ENCODE measurements around the gene GIPC3. TPM values are rescaled to one million over a fixed set of nuclear protein-coding genes. Genes with fewer than 3 reads are reported as not detected.

Gene GIPC3
- total RNA-seq, 2 experiments from 2014 or later: 0.26 to 0.31 TPM

DNA sequence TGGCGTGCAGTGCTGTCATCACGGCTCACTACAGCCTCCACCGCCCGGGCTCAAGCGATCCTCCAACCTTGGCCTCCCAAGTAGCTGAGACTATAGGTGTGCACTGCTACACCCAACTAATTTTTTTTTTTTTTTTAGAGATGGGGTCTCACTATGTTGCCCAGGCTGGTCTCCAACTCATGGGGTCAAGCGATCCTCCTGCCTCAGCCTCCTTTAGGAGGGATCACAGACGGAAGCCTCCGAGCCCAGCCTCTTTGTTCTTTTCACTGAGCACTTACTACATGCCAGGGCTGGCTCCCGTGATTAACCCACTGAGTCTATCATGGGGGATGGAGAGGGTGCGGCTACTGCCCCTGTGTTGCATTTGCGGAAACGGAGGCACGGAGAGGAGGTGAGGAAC, 54.2 kb downstream of the GIPC3 start:
- ATAC-seq (no peak), DNase-seq (no peak)
- H3K27ac Mint-ChIP-seq: no peak overlapping the region
- no peak overlapping the region for H3K4me3 Mint-ChIP-seq
- H3K4me1 Mint-ChIP-seq (ENCODE audit: low read depth): no peaks in the 10 kb centered on the region
- H3K9me3 Mint-ChIP-seq (ENCODE audit: insufficient read depth): no peaks in the 10 kb centered on the region
- CTCF ChIA-PET: no interaction called here
- H3K27me3 Mint-ChIP-seq (ENCODE audit: low read depth): no peaks in the 10 kb centered on the region
- peaks cover 5% of the 10 kb centered on the region for H3K36me3 Mint-ChIP-seq (ENCODE audit: low read depth)
- POLR2A ChIA-PET: no interaction called here

DNA sequence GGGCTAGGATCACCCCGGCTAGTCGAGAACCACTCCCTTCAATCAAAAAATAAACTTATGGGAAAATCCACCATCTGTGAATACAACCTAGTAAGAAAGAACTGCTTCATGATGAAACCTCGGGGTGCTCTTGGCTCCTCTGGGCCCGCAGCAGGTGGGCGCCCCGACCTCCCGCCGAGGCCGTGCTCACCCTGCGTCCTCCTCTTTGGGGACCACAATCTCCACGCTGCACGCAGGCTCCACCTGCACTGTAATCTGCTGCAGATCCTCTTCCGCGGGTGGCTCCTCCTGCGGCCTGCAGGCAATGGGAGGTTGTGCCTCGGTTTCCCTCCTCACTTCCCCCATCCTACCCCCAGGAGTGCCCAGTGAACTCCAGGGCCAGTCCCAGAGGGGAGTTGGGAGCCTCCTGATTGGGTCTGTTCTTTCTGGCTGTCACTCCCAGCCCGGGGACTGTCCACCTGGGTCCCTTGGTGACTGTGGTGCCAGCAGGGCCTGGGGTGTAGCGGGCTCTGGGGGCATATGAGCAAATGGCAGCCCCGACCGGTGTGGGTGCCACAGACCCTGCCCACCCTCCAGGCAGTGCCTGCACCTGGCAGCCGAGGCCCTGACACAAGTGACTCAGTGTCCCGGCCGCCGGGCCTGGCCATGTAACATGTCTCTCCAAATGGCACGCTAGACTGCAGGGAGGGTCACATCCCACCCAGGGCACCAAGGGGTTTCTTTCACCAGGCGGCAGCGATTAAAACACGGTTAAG, 56.4 kb downstream of the GIPC3 start:
- CTCF ChIA-PET: no interaction called here
- POLR2A ChIA-PET: no interaction called here
- H3K27me3 Mint-ChIP-seq (ENCODE audit: low read depth): no peaks in the 10 kb centered on the region

DNA sequence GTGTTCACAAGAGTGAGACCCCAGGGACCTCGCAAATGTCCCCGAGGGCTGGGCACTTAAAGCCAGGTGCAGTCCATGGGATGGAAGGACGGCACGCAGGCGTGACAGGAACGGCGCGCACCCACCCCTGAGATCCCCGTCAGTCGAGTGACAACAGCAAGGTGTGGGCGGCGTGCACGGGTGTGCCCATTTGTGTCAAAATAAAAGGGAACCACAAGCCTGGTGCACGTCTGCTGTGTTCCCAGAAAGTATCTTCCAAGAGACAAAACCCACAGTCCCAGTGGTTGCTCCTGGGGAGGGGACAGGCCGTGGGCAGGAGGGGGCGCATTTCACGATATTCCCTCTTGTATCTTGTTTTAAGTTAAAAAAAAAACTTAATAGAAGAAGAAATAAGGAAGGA, 57.0 kb downstream of the GIPC3 start:
- Mint-ChIP-seq H3K36me3 (ENCODE audit: low read depth) (peaks cover 5% of the 10 kb centered on the region), H3K4me3 (no peak overlapping the region), H3K27me3 (ENCODE audit: low read depth) (no peaks in the 10 kb centered on the region), H3K27ac (no peak overlapping the region), H3K9me3 (ENCODE audit: insufficient read depth) (no peaks in the 10 kb centered on the region), H3K4me1 (ENCODE audit: low read depth) (no peaks in the 10 kb centered on the region)
- ATAC-seq (no peak), DNase-seq (no peak)
- POLR2A ChIA-PET: no interaction called here
- CTCF ChIA-PET: no interaction called here

More for the DNA sequence above, 56.4 kb downstream of the GIPC3 start:
- H3K9me3 Mint-ChIP-seq (ENCODE audit: insufficient read depth): no peaks in the 10 kb centered on the region
- ATAC-seq: no peak
- H3K27ac Mint-ChIP-seq: no peak overlapping the region
- peaks cover 5% of the 10 kb centered on the region for H3K36me3 Mint-ChIP-seq (ENCODE audit: low read depth)
- no peak for DNase-seq
- H3K4me3 Mint-ChIP-seq: no peak overlapping the region
- no peaks in the 10 kb centered on the region for H3K4me1 Mint-ChIP-seq (ENCODE audit: low read depth)

Other genes starting within 250 kb of the GIPC3 start
- 10 to 100 TPM; 13.4 to 14.0 TPM for gene NFIC, start 218.9 kb upstream of the GIPC3 start, total RNA-seq
- gene SMIM24, start 105.0 kb upstream of the GIPC3 start, total RNA-seq: 1 to 10 TPM; 2.5 to 3.5 TPM
- not detected for gene SMIM44, start 102.0 kb upstream of the GIPC3 start, total RNA-seq
- gene DOHH, start 84.8 kb upstream of the GIPC3 start, total RNA-seq: 10 to 100 TPM; 14.6 to 16.1 TPM
- 10 to 100 TPM; 72.7 to 81.6 TPM for gene FZR1, start 79.2 kb upstream of the GIPC3 start, total RNA-seq
- gene TEKTIP1, start 46.3 kb upstream of the GIPC3 start, total RNA-seq: 1 to 10 TPM; 8.3 to 9.4 TPM
- gene MFSD12, start 27.9 kb upstream of the GIPC3 start, total RNA-seq: 10 to 100 TPM; 61.0 to 63.5 TPM
- 10 to 100 TPM; 45.0 to 51.2 TPM for gene HMG20B, start 12.5 kb upstream of the GIPC3 start, total RNA-seq
- 1 to 10 TPM; 2.6 to 2.8 TPM for gene TBXA2R, start 21.4 kb downstream of the GIPC3 start, total RNA-seq
- gene CACTIN, start 41.3 kb downstream of the GIPC3 start, total RNA-seq: 10 to 100 TPM; 31.2 to 37.0 TPM
- gene PIP5K1C, start 115.0 kb downstream of the GIPC3 start, total RNA-seq: 10 to 100 TPM; 19.7 to 20.0 TPM
- 1 to 10 TPM; 1.3 TPM for gene TJP3, start 122.9 kb downstream of the GIPC3 start, total RNA-seq
- 10 to 100 TPM; 39.6 to 40.5 TPM for gene APBA3, start 176.2 kb downstream of the GIPC3 start, total RNA-seq
- 10 to 100 TPM; 66.9 to 71.4 TPM for gene MRPL54, start 177.2 kb downstream of the GIPC3 start, total RNA-seq
- not detected for gene RAX2, start 186.8 kb downstream of the GIPC3 start, total RNA-seq
- 10 to 100 TPM; 39.9 to 44.0 TPM for gene MATK, start 200.9 kb downstream of the GIPC3 start, total RNA-seq